ENCODE data around the gene ERLIN1. TPM values are rescaled to one million over a fixed set of nuclear protein-coding genes. Genes with fewer than 3 reads are reported as not detected.

ERLIN1 gene
- total RNA-seq, 1 experiment from 2014 or later, result 33.0 TPM

DNA sequence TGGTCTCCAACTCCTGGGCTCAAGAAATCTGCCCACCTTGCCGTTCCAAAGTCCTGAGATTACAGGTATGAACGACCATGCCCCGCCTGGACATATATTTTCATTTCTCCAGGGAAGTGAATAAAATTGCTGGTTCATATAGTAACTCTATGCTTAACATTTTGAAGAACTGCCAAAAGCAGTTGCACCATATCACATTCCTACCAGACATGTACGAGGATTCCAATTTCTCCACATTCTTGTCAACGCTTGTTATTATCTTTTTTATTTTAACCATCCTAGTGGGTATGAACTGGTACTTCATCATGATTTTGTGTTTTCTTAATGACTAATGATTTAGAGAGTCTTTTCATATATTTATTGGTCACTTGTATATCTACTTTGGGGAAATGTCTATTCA is 82.2 kb downstream of the ERLIN1 start:
- H4K5ac ChIP-seq (ENCODE audit: insufficient read length, low read depth, low read length), result no peak overlapping the region
- no peak overlapping the region for H3K4ac ChIP-seq (ENCODE audit: low read depth, low read length)
- no peak overlapping the region for H2BK20ac ChIP-seq (ENCODE audit: low read depth, low read length, poor library complexity, severe bottlenecking)
- no peak overlapping the region for H4K91ac ChIP-seq (ENCODE audit: insufficient read length, low read depth, low read length)
- no peak overlapping the region for H3K4me2 ChIP-seq (ENCODE audit: insufficient read depth, insufficient read length, low read length)
- peaks cover 0 to 9% (median 4%) of the 10 kb centered on the region in 3 experiments; a peak in 3 of 7 replicates for H3K36me3 Mint-ChIP-seq (ENCODE audit: insufficient read depth in 1 of 3, low read depth in 3 of 3)
- H2BK120ac ChIP-seq (ENCODE audit: low read depth, low read length, poor library complexity, severe bottlenecking), result no peak overlapping the region
- no peaks in the 10 kb centered on the region for H3K9me3 ChIP-seq (ENCODE audit: control insufficient read depth, low read depth, low read length)
- no peaks in the 10 kb centered on the region for H4K20me1 ChIP-seq (ENCODE audit: control insufficient read depth, insufficient read depth, insufficient read length)
- no peak overlapping the region for H3K14ac ChIP-seq (ENCODE audit: insufficient read depth, low read length)
- no peak overlapping the region for H2AK5ac ChIP-seq (ENCODE audit: insufficient read length, low read length)
- H3K18ac ChIP-seq (ENCODE audit: insufficient read length, low read depth, low read length), result no peak overlapping the region
- no peak overlapping the region for H3K56ac ChIP-seq (ENCODE audit: insufficient read length, low read depth, low read length)
- H3K27ac Mint-ChIP-seq, result no peak overlapping the region
- no peaks in the 10 kb centered on the region for H3K23me2 ChIP-seq (ENCODE audit: insufficient read length, low read depth, low read length, poor library complexity, severe bottlenecking)
- peaks cover 8 to 10% of the 10 kb centered on the region in 2 experiments for H3K4me1 Mint-ChIP-seq
- DNase-seq, result no peak
- no peak for TF ChIP-seq CTCF (conservative IDR thresholded peaks at IDR 0.05)
- no peak overlapping the region for H3K9ac ChIP-seq (ENCODE audit: extremely low read depth, insufficient read length, low read length)
- no peak overlapping the region for H2AFZ ChIP-seq (ENCODE audit: low read length)
- H3K4me1 ChIP-seq (ENCODE audit: insufficient read depth, low read length), result no peaks in the 10 kb centered on the region; the same call in 1 of the 2 replicates
- no peak overlapping the region for H2BK5ac ChIP-seq (ENCODE audit: insufficient read length, low read length)
- H3K4me3 Mint-ChIP-seq, result no peak overlapping the region
- no peak overlapping the region for H3K27ac ChIP-seq (ENCODE audit: insufficient read length, low read depth, low read length)
- no peaks in the 10 kb centered on the region for H3K79me1 ChIP-seq (ENCODE audit: insufficient read depth, low read depth, low read length, poor library complexity, severe bottlenecking)
- no peak overlapping the region for H2BK12ac ChIP-seq (ENCODE audit: insufficient read length, low read depth, low read length)
- no peak overlapping the region for H3T11ph ChIP-seq (ENCODE audit: low read length)
- H3K27me3 Mint-ChIP-seq (ENCODE audit: low read depth), result peaks cover 1% of the 10 kb centered on the region; the same call in 1 of the 2 replicates
- H2BK15ac ChIP-seq (ENCODE audit: low read depth, low read length), result no peak overlapping the region
- WGBS (ENCODE audit: extremely low coverage, insufficient read length, low lambda C conversion rate), result no CpG with 5 or more reads among the region's 5 CpGs
- no peaks in the 10 kb centered on the region for H3K27me3 ChIP-seq (ENCODE audit: insufficient read depth, low read length)
- H3K79me2 ChIP-seq (ENCODE audit: insufficient read depth, low read length), result no peaks in the 10 kb centered on the region
- H3K23ac ChIP-seq (ENCODE audit: insufficient read length, low read depth, low read length), result no peak overlapping the region
- H3K9me3 Mint-ChIP-seq, result peaks cover 12 to 18% of the 10 kb centered on the region in 2 experiments
- no peak overlapping the region for H4K8ac ChIP-seq (replicated peaks; ENCODE audit: insufficient read length, low read depth, low read length)
